ENCODE data around the gene SCFD2. TPM values are rescaled to one million over a fixed set of nuclear protein-coding genes. Genes with fewer than 3 reads are reported as not detected.

SCFD2 gene
- total RNA-seq, 2 experiments from 2014 or later: 12.6 to 14.6 TPM

DNA sequence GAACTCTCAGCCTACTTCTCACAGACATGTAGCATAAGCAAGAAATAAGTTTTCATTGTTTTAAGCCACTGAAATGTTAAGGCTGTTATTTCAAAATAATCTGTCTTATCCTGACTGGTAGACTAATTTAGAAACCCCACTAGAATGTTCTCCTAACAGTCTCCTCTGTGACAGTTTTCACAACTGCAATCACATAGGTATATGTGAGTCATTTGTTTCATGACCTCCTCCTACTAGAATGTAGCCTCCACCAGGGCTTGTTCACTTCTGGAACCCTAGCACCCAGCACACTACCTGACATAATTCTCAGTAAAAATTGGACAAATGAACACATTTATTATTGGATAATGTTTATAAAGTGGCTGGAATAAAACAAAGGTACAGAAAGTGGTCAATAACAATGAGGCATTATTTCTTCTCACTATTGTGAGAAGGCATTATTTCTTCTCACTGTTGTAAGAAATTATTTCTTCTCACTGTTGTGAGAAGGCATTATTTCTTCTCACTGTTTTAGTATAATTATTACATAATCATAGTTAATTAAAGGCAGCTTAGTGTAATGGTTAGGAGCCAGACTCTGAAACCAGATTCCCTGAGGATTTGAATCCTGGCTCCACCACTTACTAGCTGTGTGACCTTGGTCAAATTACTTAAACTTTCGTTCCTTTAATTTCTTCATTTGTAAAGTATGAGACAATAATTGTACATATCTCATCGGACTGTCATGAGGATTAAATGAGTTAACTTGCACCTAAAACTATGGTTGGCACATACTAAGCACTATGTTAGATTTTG, 252.2 kb downstream of the SCFD2 start:
- Mint-ChIP-seq H3K27me3 (no peaks in the 10 kb centered on the region), H3K4me1 (peaks cover 9% of the 10 kb centered on the region)
- CTCF ChIA-PET: no interaction called here

DNA sequence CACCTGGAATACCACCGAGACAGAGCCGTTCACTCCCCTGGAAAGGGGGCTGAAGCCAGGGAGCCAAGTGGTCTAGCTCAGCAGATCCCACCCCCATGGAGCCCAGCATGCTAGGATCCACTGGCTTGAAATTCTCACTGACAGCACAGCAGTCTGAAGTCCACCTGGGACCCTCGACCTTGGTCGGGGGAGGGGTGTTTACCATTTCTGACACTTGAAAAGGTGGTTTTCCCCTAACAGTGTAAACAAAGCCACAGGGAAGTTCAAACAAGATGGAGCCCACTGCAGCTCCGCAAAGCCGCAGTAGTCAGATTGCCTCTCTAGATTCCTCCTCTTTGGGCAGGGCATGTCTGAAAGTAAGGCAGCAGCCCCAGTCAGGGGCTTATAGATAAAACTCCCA, 260.5 kb downstream of the SCFD2 start:
- Mint-ChIP-seq H3K4me3 (no peak overlapping the region), H3K9me3 (peaks cover 2% of the 10 kb centered on the region), H3K27me3 (no peaks in the 10 kb centered on the region), H3K4me1 (peaks cover 1% of the 10 kb centered on the region), H3K36me3 (ENCODE audit: low read depth) (peaks cover 2% of the 10 kb centered on the region), H3K27ac (no peak overlapping the region)
- ChIA-PET CTCF (no interaction called here), POLR2A (no interaction called here)
- DNase-seq: no peak

More for the DNA sequence above, 252.2 kb downstream of the SCFD2 start:
- H3K9me3 Mint-ChIP-seq: peaks cover 2% of the 10 kb centered on the region
- POLR2A ChIA-PET: no interaction called here
- H3K27ac Mint-ChIP-seq: no peak overlapping the region
- no peak overlapping the region for H3K4me3 Mint-ChIP-seq
- H3K36me3 Mint-ChIP-seq (ENCODE audit: low read depth): peaks cover 12% of the 10 kb centered on the region
- no peak for DNase-seq

DNA sequence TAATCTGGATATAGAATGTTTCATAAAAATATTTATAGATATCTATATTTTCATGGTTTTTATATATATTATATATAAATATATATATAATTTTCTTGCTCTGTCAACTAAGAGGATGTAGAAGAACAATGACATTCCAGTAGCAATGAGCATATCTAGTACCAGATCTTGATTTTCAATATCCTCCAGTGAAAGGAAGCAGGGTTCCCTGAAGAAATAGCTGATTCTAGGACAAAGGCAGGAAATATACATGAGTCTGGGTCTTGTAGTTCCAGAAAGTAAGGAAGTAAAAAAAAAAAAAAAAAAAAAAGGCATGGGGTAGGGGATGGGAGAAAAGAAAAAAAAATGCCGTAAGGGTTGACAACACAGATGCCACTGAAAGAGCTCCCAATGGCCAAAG, 262.4 kb downstream of the SCFD2 start:
- Mint-ChIP-seq H3K36me3 (ENCODE audit: low read depth) (peaks cover 8% of the 10 kb centered on the region), H3K27ac (no peak overlapping the region), H3K4me1 (peaks cover 1% of the 10 kb centered on the region), H3K9me3 (peaks cover 10% of the 10 kb centered on the region), H3K27me3 (no peaks in the 10 kb centered on the region), H3K4me3 (no peak overlapping the region)
- ChIA-PET CTCF (no interaction called here), POLR2A (no interaction called here)
- no peak for DNase-seq

DNA sequence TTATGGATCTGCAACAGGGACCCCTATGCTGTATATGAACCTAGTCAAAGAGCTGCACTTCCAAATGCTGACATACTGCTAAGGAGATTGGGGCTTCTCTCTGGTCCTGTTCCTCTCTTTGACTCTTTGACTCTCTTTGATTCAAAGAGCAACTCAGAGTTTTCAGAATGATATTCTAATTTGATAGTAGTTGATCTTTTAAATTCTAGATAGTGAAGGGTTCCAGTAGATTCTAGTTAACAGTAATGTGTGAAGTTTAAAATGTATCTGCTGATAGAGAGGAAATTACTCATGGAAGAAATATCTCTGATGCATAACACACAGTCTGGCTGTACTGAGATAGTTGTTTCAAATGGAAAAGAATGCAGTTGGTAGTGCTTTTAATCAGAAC, 264.7 kb downstream of the SCFD2 start:
- Mint-ChIP-seq H3K36me3 (ENCODE audit: low read depth) (peaks cover 9% of the 10 kb centered on the region), H3K27me3 (no peaks in the 10 kb centered on the region), H3K27ac (no peak overlapping the region), H3K4me1 (peaks cover 1% of the 10 kb centered on the region), H3K4me3 (no peak overlapping the region), H3K9me3 (peaks cover 13% of the 10 kb centered on the region)
- ChIA-PET CTCF (no interaction called here), POLR2A (no interaction called here)
- DNase-seq: no peak

DNA sequence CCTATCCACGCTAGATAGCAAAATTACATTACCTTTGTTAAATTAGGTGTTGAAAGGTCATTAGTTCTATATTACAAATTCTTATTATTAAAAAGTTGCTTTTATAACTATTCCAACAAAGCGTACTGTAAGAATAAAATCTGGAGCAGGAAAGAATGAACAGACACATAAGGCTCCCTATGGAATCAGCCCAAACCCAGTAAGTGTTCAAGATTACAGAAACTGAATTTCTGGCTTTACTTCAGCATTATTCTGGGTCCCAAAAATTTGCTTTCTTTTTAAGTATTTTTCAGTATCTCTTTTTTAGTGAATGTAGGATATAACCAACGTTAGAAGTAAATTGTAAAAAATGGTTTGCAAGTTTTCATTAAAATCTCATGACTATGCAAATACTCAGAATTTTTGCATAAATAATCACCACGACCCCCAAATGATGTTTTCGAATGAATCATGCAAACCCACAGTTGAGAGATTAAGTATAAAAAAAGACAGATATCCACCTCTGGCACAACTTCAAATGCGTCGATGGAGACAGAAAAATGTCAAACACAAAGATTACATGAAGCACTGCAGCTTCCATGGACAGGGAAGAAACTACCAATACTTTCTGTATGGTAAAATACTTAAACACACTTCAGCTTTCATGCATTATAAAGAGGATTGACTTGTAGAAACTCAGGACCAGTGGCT, 265.2 kb downstream of the SCFD2 start:
- H3K27ac Mint-ChIP-seq: no peak overlapping the region
- ChIA-PET POLR2A (no interaction called here), CTCF (no interaction called here)
- peaks cover 1% of the 10 kb centered on the region for H3K4me1 Mint-ChIP-seq
- H3K4me3 Mint-ChIP-seq: no peak overlapping the region
- H3K36me3 Mint-ChIP-seq (ENCODE audit: low read depth): peaks cover 9% of the 10 kb centered on the region
- no peak for DNase-seq
- no peaks in the 10 kb centered on the region for H3K27me3 Mint-ChIP-seq
- peaks cover 13% of the 10 kb centered on the region for H3K9me3 Mint-ChIP-seq

- DNase-seq: no peak
- Mint-ChIP-seq H3K27ac (no peak overlapping the region), H3K27me3 (no peaks in the 10 kb centered on the region), H3K4me3 (no peak overlapping the region), H3K36me3 (ENCODE audit: low read depth) (peaks cover 7% of the 10 kb centered on the region), H3K4me1 (peaks cover 1% of the 10 kb centered on the region), H3K9me3 (peaks cover 14% of the 10 kb centered on the region)
- ChIA-PET POLR2A (no interaction called here), CTCF (no interaction called here)
These were observed 267.2 kb downstream of the SCFD2 start for GRCh38 chr4:53098681-53099121.

GRCh38 chr4:53094040-53094439, 271.8 kb downstream of the SCFD2 start:
- ChIA-PET POLR2A (no interaction called here), CTCF (no interaction called here)
- no peaks in the 10 kb centered on the region for H3K4me1 Mint-ChIP-seq
- peaks cover 12% of the 10 kb centered on the region for H3K9me3 Mint-ChIP-seq
- no peak overlapping the region for H3K27ac Mint-ChIP-seq
- no peaks in the 10 kb centered on the region for H3K27me3 Mint-ChIP-seq
- no peak for DNase-seq
- H3K4me3 Mint-ChIP-seq: no peak overlapping the region
- peaks cover 6% of the 10 kb centered on the region for H3K36me3 Mint-ChIP-seq (ENCODE audit: low read depth)

GRCh38 chr4:53089936-53090729, 275.7 kb downstream of the SCFD2 start:
- no peak overlapping the region for H3K4me3 Mint-ChIP-seq
- no peaks in the 10 kb centered on the region for H3K27me3 Mint-ChIP-seq
- H3K4me1 Mint-ChIP-seq: no peaks in the 10 kb centered on the region
- H3K27ac Mint-ChIP-seq: no peak overlapping the region
- DNase-seq: no peak
- H3K36me3 Mint-ChIP-seq (ENCODE audit: low read depth): peaks cover 4% of the 10 kb centered on the region
- ChIA-PET POLR2A (no interaction called here), CTCF (no interaction called here)
- peaks cover 9% of the 10 kb centered on the region for H3K9me3 Mint-ChIP-seq

- H3K4me3 Mint-ChIP-seq: no peak overlapping the region
- no peak overlapping the region for H3K27ac Mint-ChIP-seq
- peaks cover 4% of the 10 kb centered on the region for H3K36me3 Mint-ChIP-seq (ENCODE audit: low read depth)
- POLR2A ChIA-PET: no interaction called here
- CTCF ChIA-PET: no interaction called here
- H3K27me3 Mint-ChIP-seq: no peaks in the 10 kb centered on the region
- DNase-seq: no peak
- peaks cover 15% of the 10 kb centered on the region for H3K9me3 Mint-ChIP-seq
- H3K4me1 Mint-ChIP-seq: no peaks in the 10 kb centered on the region
These were observed 277.7 kb downstream of the SCFD2 start for GRCh38 chr4:53088152-53088551.

GRCh38 chr4:53076374-53076958, 289.4 kb downstream of the SCFD2 start:
- DNase-seq: no peak
- H3K4me1 Mint-ChIP-seq: peaks cover 8% of the 10 kb centered on the region
- no peaks in the 10 kb centered on the region for H3K9me3 Mint-ChIP-seq
- no peak overlapping the region for H3K4me3 Mint-ChIP-seq
- POLR2A ChIA-PET: no interaction called here
- H3K27me3 Mint-ChIP-seq: no peaks in the 10 kb centered on the region
- H3K36me3 Mint-ChIP-seq (ENCODE audit: low read depth): no peaks in the 10 kb centered on the region
- H3K27ac Mint-ChIP-seq: no peak overlapping the region
- CTCF ChIA-PET: no interaction called here

GRCh38 chr4:53075162-53075785, 290.6 kb downstream of the SCFD2 start:
- CTCF ChIA-PET: no interaction called here

GRCh38 chr4:53068755-53069330, 297.0 kb downstream of the SCFD2 start:
- no peak overlapping the region for H3K4me3 Mint-ChIP-seq
- H3K4me1 Mint-ChIP-seq: no peaks in the 10 kb centered on the region
- POLR2A ChIA-PET: no interaction called here
- no peak overlapping the region for H3K27ac Mint-ChIP-seq
- H3K27me3 Mint-ChIP-seq: no peaks in the 10 kb centered on the region
- DNase-seq: no peak
- peaks cover 8% of the 10 kb centered on the region for H3K36me3 Mint-ChIP-seq (ENCODE audit: low read depth)
- CTCF ChIA-PET: no interaction called here
- H3K9me3 Mint-ChIP-seq: peaks cover 11% of the 10 kb centered on the region

More at GRCh38 chr4:53075162-53075785, 290.6 kb downstream of the SCFD2 start:
- Mint-ChIP-seq H3K4me3 (no peak overlapping the region), H3K36me3 (ENCODE audit: low read depth) (no peaks in the 10 kb centered on the region), H3K4me1 (peaks cover 8% of the 10 kb centered on the region), H3K9me3 (no peaks in the 10 kb centered on the region), H3K27me3 (no peaks in the 10 kb centered on the region), H3K27ac (no peak overlapping the region)
- DNase-seq: no peak
- POLR2A ChIA-PET: no interaction called here
